Neural crest cell (in vitro differentiated cells): ENCODE data around the gene ERICH4. TPM values are rescaled to one million over a fixed set of nuclear protein-coding genes. Genes with fewer than 3 reads are reported as not detected.
"Not testable (repeated sequence)": the region's sequence is repeated elsewhere in the genome, so short reads cannot be mapped to it uniquely, and the experiment has no call there.

Experiments
- DNase-seq: peaks from one replicate; pipeline ENCODE4 v3.0.0; 2021; ENCODE audit warnings: low read depth, mixed read lengths, low spot score
- H3K27ac Mint-ChIP-seq: one replicate; pipeline ENCODE4 v1.8.0; 2021; ENCODE audit warnings: mild to moderate bottlenecking, mixed read lengths; ENCODE audit not compliant: unreplicated experiment
- H3K27me3 Mint-ChIP-seq: 2 replicates; pipeline ENCODE4 v1.8.0; 2021; ENCODE audit warnings: low read depth, mild to moderate bottlenecking, mixed read lengths
- H3K36me3 Mint-ChIP-seq: 2 replicates; pipeline ENCODE4 v1.8.0; 2021; ENCODE audit warnings: low read depth, mild to moderate bottlenecking, mixed read lengths
- H3K4me1 Mint-ChIP-seq: 2 replicates; pipeline ENCODE4 v1.8.0; 2021; ENCODE audit warnings: mixed read lengths
- H3K4me3 Mint-ChIP-seq: one replicate; pipeline ENCODE4 v1.8.0; 2021; ENCODE audit warnings: mild to moderate bottlenecking, mixed read lengths
- H3K9me3 Mint-ChIP-seq: 2 replicates; pipeline ENCODE4 v1.8.0; 2021; ENCODE audit warnings: mixed read lengths
- CTCF ChIP-seq: fragments of 200-600 bp; sonication (generic); conservative IDR thresholded peaks from 2 replicates; pipeline ENCODE4 v1.5.0; 2021; ENCODE audit warnings: antibody characterized with exemption, mild to moderate bottlenecking
- total RNA-seq: library from RNA; stranded (reverse); gene quantifications from 2 replicates; pipeline ENCODE4 v1.2.1, GENCODE V29; 2021

Gene ERICH4
- total RNA-seq, 1 donor from 2014 or later: not detected

- no peak for DNase-seq
- Mint-ChIP-seq H3K4me1 (no peaks in the 10 kb centered on the region), H3K9me3 (no peaks in the 10 kb centered on the region), H3K4me3 (no peak overlapping the region), H3K36me3 (no peaks in the 10 kb centered on the region), H3K27me3 (no peaks in the 10 kb centered on the region), H3K27ac (no peak overlapping the region)
- TF ChIP-seq CTCF: no peak
Observed at GRCh38 chr19:41405776-41406175, 37.2 kb upstream of the ERICH4 start.

- no peaks in the 10 kb centered on the region for H3K4me1 Mint-ChIP-seq
- TF ChIP-seq CTCF: no peak
- no peak for DNase-seq
- no peaks in the 10 kb centered on the region for H3K36me3 Mint-ChIP-seq
- H3K27ac Mint-ChIP-seq: no peak overlapping the region
- H3K9me3 Mint-ChIP-seq: no peaks in the 10 kb centered on the region
- no peak overlapping the region for H3K4me3 Mint-ChIP-seq
- no peaks in the 10 kb centered on the region for H3K27me3 Mint-ChIP-seq
Observed at GRCh38 chr19:41407271-41407670, 35.7 kb upstream of the ERICH4 start.

- no peak overlapping the region for H3K4me3 Mint-ChIP-seq
- H3K4me1 Mint-ChIP-seq: no peaks in the 10 kb centered on the region
- H3K27me3 Mint-ChIP-seq: no peaks in the 10 kb centered on the region
- no peaks in the 10 kb centered on the region for H3K9me3 Mint-ChIP-seq
- H3K27ac Mint-ChIP-seq: no peak overlapping the region
- no peaks in the 10 kb centered on the region for H3K36me3 Mint-ChIP-seq
- no peak for TF ChIP-seq CTCF
- DNase-seq: no peak
Observed at GRCh38 chr19:41408256-41408655, 34.7 kb upstream of the ERICH4 start.

- H3K4me3 Mint-ChIP-seq, H3K27ac Mint-ChIP-seq, H3K27me3 Mint-ChIP-seq, DNase-seq, H3K9me3 Mint-ChIP-seq, H3K36me3 Mint-ChIP-seq, H3K4me1 Mint-ChIP-seq: not testable (repeated sequence)
Observed at GRCh38 chr19:41408846-41409245, 34.1 kb upstream of the ERICH4 start.

GRCh38 chr19:41409288-41409687 is 33.7 kb upstream of the ERICH4 start:
- Mint-ChIP-seq H3K36me3 (no peaks in the 10 kb centered on the region), H3K4me3 (no peak overlapping the region), H3K27ac (no peak overlapping the region), H3K9me3 (no peaks in the 10 kb centered on the region), H3K27me3 (no peaks in the 10 kb centered on the region), H3K4me1 (no peaks in the 10 kb centered on the region)
- DNase-seq: no peak
- no peak for TF ChIP-seq CTCF

- Mint-ChIP-seq H3K4me1 (no peaks in the 10 kb centered on the region), H3K27me3 (no peaks in the 10 kb centered on the region)
Observed at GRCh38 chr19:41410336-41411054, 32.5 kb upstream of the ERICH4 start.

More at GRCh38 chr19:41410336-41411054, 32.5 kb upstream of the ERICH4 start:
- Mint-ChIP-seq H3K4me3 (no peak overlapping the region), H3K36me3 (no peaks in the 10 kb centered on the region), H3K9me3 (no peaks in the 10 kb centered on the region), H3K27ac (no peak overlapping the region)
- no peak for TF ChIP-seq CTCF
- no peak for DNase-seq
